Activated CD8-positive, alpha-beta memory T cell treated with anti-CD3 and anti-CD28 coated beads for 24 hours (primary cell): Measurements from ENCODE around the gene TRNAU1AP.
"Not testable (repeated sequence)": the region's sequence is repeated elsewhere in the genome, so short reads cannot be mapped to it uniquely, and the experiment has no call there.

Experiments used
- DNase-seq: peaks from one replicate; pipeline ENCODE4 v3.0.0-alpha.2; 2020

TRNAU1AP gene

DNA sequence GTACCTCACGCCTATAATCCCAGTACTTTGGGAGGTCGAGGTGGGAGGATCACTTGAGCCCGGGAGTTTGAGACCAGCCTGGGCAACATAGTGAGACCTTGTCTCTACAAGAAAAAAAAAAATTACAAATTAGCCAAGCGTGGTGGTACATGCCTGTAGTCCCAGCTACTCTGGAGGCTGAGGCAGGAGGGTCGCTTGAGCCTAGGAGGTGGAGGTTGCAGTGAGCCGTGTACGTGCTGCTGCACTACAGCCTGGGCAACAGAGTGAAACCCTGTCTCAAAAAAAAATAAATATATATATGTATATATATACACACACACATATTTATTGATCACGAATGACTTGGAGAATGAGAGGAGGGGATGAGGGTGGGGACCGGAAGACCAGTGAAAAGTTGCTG lies 30.3 kb upstream of the TRNAU1AP start:
- not testable (repeated sequence) for DNase-seq

DNA sequence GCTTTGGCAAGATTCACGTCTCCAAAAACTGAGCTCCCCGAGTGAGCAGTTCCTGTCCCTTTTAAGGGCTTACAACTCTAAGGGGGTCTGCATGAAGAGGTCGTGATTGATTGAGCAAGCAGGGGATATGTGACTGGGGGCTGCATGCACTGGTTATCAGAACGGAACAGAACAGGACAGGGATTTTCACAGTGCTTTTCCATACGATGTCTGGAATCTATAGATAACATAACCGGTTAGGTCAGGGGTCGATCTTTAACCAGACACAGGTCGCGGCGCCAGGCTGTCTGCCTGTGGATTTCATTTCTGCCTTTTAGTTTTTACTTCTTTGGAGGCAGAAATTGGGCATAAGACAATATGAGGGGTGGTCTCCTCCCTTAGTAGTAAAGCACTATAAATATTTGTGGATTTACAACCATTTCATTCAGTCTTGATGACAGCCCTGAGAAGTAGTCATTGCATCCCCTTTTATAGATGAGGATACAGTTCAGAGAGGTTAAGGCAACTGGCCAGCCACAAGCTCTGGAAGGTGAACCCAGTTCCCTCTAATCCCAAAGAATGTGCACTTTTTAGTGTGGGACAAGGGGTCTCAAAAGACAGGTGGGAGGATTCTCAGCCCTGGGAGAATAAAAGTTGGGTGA lies 27.8 kb upstream of the TRNAU1AP start:
- not testable (repeated sequence) for DNase-seq

DNA sequence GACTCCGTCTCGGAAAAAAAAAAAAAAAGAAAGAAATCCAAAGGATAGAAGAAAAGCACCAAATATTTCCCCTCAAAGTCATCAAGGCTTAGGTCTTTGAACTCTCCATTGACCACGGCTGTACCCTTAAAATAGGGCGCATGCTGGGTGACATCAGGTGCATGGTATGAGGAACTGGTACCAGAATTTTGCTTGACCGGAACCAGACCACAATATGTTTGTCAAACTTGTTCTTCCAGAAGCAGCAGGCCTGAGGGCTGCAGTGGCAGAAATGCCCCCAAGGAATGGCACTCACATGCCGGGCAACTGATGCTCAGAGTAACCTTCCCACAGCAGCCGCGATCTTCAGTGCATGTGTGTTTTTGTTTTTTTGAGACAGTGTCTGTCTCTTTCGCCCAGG lies 26.0 kb upstream of the TRNAU1AP start:
- no peak for DNase-seq

DNA sequence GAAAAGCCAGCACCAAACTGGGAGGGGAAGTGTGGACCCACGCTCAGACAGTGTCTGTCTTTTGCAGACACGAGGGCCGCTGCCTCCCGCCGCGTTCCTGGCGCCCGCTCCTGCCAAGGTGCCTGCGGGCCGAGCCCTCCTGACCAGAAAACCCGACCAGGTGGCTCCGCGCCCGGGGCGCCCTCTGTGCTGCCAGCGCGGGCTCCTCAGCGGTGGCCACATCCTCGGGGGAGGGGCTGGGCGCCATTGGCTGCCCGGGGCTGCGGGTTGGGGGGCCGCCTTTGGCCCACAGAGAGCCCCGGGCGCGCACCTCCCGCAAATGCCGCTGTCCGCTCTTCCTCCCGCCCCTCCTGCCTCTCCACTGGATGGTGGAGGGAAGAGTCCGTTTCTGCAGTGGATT lies 22.4 kb upstream of the TRNAU1AP start:
- no peak for DNase-seq

DNA sequence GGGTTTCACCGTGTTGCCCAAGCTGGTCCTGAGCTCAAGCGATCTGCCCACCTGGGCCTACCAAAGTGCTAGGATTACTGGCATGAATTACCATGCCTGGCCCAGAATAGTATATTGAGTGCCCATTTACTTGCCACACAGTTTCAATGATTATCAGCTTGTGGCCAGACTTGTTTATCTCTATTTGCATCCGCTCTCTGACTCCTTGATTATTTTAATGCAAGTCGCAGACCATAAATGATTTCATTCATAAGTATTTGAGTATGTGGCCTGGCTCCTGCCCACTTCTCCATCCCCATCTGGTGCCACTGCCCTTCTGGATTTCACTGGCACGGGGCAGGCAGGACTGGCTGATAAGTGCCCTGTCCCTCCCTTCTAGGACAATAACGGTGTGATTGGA lies 18.2 kb upstream of the TRNAU1AP start:
- no peak for DNase-seq

DNA sequence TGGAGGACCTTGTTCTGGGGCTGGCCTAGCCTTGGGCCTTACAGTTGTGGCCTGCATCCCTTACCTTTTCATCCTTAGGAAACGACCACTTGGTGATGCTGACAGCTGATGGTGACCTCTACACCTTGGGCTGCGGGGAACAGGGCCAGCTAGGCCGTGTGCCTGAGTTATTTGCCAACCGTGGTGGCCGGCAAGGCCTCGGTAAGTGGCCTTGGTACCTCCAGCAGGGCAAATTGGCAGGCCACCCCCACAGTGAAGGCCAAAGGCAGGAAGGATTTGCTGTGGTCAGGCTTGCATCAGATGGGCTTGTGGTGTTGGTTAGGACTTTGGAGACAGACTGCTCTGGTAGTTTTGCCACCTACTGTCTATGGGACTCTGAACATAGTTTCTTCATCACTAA lies 17.7 kb upstream of the TRNAU1AP start:
- no peak for DNase-seq

DNA sequence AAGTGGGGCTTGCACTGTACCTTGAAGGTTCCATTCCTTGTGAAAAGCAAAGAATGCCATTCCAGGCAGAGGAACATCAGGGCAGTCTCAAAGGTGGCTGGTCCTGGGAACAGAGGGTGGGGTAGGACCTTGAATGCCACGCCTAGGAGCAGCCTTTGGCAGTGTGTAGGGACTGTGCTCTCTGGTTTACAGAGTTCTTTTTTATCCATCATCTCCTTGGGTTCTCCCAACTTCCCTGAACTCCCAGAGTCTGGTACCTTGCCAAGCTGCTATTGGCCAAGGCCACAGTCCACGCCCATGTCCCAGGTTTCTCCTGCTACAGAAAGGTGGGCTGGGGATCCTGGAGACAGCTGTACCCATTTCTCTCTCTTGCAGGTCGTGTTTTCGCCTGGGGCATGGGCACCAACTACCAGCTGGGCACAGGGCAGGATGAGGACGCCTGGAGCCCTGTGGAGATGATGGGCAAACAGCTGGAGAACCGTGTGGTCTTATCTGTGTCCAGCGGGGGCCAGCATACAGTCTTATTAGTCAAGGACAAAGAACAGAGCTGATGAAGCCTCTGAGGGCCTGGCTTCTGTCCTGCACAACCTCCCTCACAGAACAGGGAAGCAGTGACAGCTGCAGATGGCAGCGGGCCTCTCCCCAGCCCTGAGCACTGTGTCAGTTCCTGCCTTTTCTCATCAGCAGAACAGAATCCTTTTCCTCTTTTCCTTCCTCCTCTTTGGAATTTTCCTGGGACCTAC lies 15.3 kb upstream of the TRNAU1AP start:
- no peak for DNase-seq

DNA sequence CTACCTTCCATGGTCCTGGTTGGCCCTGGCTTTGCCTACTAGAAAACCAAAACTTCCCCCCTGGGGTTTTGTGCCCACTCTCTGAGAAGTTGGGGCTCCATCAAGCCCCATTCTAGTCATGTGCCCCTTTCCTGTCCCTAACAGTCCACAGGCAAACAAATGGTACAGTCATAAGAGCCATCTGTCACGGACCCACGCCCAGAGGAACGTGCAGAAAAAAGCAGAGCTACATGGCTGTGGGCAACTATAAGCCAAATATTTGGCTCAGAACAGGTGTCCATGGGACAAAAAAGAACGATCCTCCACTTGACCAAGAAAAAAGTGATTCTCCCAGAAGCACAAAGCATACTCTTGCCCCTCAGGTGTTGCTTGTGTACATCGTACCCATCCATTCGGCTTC lies 14.6 kb upstream of the TRNAU1AP start:
- no peak for DNase-seq

DNA sequence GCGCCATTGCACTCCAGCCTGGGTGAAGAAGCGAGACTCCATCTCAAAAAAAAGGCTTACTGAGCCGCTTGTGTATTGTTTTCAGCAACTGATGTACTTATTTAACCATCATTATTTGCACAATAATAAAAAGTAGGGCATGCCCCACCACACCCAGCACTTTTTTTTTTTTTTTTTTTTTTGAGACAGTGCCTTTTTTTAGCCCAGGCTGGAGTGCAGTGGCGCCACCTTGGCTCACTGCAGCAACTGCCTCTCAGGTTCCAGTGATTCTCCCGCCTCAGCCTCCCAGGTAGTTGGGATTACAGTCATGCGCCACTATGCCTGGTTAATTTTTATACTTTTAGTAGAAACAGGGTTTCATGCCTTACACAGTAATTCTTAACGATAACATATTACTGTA lies 12.2 kb upstream of the TRNAU1AP start:
- DNase-seq, result no peak

DNA sequence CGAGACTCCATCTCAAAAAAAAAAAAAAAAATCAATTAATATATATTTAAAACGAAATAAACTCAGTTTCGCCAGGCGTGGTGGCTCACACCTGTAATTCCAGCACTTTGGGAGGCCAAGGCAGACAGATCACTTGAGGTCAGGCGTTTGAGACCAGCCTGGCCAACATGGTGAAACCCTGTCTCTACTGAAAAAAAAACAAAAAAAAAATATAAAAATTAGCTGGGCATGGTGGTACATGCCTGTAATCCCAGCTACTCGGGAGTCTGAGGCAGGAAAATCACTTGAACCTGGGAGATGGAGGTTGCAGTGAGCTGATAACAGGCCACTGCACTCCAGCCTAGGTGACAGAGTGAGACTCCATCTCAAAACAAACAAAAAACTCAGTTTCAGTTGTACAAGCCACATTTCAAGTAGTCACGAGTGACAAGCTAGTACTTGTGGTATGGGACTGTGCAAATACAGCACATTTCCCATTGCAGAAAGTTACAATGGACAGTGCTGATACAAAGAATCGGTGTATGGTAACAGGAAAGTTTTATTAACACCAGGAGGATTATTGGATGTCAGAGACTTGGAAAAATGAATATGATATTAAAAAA lies 11.4 kb upstream of the TRNAU1AP start:
- DNase-seq, result not testable (repeated sequence)

DNA sequence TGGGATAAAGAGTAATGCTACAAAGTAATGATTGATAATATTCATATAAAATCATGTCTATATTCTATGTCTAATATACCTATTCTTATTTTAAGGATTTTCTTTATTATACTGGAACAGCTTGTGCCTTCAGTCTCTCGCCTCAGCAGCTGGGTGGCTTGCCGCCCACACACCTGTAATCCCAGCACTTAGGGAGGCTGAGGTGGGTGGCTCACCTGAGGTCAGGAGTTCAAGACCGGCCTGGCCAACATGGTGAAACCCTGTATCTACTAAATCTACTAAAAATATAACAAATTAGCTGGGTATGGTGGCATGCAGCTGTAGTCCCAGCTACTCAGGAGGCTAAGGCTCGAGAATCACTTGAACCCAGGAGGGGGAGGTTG lies 7.6 kb upstream of the TRNAU1AP start:
- DNase-seq, result no peak

DNA sequence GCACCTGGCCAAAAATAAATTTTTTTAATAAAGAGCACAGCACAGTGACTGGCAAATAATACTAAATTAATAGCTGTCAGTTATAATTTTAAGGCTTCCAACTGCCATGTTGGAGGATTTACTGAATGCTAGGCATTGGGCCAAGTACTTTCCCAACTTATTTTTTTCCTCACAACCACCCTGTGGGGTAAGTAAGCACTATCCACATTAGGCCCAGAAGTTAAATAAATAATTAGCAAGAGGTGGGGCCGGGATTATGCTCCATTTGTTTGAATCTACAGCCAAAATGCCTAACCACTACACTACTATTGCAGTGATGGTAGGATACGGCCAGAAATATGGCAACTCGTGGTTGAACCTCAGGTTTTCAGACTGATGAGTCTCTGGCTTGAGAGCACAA lies 4.6 kb upstream of the TRNAU1AP start:
- DNase-seq, result no peak

DNA sequence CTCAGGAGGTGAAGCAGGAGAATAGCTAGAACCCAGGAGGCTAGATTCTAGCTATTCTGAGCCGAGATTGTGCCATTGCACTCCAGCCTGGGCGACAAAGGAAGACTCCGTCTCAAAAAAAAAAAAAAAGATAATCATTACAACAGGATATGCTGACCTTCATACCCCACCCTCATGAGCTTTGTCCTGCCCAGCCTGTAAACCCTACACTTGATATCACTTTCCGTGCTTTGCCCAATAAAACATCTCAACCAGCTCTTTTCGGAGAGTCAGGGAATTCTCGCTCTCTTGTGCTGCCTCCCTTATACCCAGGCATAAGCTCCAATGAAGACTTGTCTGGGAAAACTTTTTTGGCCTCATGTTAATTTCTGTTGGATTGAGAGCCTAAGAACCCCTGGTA lies 1.5 kb upstream of the TRNAU1AP start:
- DNase-seq, result no peak

DNA sequence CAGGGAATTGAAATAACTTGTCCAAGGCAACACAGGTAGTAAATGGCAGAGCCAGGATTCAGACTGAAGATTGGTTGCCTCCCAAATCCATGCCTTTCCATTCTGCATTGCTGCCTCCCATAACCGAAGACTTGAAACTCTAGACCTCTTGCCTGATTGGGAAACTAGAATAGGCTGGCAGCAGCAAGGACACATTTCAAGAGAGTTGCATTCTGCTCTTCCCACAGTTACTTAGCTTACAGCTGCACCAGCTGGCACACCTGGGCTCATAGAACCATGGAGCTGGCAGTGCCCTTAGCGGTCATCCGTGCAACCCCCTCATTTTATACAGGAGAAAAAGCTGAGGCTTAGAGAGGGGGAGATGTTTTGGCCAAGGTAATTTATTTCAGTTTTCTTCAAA lies 8.0 kb downstream of the TRNAU1AP start:
- DNase-seq, result no peak

DNA sequence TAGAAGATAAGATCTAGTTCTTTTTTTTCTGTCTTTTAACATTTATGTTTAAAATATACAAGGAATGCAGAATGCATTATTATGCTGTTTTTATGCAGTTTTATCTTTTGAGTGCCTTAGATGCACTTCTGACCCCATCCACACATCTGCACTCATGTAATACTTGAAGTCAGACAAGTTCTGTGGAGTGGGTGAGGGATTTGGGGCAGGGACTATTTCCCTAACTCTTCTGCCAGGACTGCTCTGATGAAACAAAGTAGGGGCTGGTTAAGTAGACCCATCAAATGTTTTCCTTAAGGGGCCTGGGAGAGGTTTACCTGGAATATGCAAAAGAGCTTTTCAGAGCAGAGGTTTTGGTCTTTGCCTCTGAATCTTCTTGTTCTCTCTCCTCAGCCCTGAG lies 11.4 kb downstream of the TRNAU1AP start:
- DNase-seq, result no peak

DNA sequence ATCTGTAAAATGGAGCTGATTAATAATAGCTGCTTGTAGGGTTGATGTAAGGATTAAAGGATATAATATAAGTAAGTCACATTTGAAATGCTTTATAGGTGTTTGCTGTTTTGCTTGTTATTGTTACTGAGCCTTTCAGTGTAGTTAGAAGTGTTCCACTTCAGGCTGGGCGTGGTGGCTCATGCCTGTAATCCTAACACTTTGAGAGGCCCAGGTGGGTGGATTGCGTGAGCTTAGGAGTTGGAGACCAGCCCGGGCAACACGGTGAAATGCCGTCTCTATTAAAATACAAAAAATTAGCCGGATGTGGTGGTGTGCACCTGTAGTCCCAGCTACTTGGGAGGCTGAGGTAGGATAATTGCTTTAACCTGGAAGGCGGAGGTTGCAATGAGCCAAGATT lies 12.2 kb downstream of the TRNAU1AP start:
- DNase-seq, result no peak

DNA sequence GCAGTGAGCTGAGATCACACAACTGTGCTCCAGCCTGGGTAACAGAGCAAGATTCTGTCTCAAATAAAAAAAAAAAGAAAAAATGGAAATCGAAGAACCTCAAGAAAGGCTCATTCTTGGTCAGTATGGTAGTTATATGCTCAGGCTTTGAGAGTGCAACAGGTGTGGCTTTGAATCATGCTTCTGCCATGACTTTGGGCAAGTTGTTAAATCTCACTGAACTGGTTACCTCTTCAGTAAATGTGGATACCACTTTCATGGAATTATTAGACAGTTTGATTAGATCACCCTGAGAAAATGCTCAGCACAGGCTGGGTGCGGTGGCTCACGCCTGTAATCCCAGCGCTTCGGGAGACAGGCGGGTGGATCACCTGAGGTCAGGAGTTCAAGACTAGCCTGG lies 12.8 kb downstream of the TRNAU1AP start:
- no peak for DNase-seq

DNA sequence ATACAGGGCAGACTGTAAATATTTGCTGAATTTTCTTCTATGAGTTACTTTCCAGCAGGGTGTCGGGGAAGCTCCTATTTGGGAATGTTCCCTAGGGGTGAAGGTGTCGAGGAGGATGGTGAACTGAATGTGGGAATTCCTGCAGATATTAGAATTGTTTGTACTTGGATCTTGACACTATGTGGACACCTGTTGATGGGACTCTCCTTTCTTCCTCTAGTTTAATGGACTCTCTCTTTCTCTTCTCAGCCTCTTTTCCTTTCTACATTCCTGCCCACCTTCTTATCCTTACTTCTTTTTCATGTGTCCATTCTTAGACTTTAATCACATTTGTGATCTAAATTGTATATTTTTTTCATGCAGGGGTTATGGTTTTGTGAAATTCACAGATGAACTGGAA lies 14.0 kb downstream of the TRNAU1AP start:
- no peak for DNase-seq

DNA sequence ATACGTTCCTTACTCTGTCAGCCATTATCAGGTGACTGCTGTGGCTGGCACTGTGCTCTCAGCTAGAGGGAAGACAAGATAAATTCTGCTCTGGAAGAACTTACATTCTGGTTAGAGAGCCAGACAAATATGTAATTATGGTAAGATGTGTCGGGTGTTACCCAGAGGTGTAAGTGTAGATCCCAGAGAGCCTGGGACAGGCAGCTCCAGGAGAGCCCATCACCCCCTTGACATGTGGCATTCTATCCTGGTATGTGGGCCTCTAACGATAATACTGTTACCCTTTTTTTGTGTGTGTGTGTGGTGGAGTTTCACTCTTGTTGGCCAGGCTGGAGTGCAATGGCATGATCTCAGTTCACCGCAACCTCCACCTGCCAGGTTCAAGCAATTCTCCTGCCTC lies 19.0 kb downstream of the TRNAU1AP start:
- DNase-seq, result no peak

DNA sequence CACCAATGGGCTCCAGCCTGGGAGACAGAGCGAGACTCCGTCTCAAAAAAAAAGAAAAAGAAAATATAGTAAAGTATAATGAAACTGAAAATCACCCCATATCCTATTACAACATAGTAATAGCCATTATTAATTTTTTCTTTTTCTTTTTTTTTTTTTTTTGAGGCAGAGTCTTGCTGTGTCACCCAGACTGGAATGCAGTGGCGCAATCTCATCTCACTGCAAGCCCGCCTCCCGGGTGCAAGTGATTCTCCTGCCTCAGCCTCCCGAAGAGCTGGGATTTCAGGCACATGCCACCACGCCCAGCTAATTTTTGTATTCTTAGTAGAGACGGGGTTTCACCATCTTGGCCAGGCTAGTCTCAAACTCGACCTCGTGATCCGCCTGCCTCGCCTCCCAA lies 20.0 kb downstream of the TRNAU1AP start:
- not testable (repeated sequence) for DNase-seq

DNA sequence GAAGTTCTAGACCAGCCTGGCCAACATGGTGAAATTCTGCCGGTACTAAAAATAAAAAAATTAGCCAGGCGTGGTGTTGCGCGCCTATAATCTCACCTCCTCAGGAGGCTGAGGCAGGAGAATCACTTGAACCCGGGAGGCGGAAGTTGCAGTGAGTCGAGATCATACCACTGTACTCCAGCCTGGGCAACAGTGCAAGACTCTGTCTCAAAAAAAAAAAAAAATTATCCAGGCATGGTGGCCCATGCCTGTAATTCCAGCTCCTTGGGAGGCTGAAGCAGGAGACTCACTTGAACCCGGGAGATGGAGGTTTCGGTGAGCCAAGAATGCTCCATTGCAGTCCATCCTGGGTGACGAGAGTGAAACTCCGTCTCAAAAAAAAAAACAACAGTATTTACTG lies 20.7 kb downstream of the TRNAU1AP start:
- DNase-seq, result no peak

DNA sequence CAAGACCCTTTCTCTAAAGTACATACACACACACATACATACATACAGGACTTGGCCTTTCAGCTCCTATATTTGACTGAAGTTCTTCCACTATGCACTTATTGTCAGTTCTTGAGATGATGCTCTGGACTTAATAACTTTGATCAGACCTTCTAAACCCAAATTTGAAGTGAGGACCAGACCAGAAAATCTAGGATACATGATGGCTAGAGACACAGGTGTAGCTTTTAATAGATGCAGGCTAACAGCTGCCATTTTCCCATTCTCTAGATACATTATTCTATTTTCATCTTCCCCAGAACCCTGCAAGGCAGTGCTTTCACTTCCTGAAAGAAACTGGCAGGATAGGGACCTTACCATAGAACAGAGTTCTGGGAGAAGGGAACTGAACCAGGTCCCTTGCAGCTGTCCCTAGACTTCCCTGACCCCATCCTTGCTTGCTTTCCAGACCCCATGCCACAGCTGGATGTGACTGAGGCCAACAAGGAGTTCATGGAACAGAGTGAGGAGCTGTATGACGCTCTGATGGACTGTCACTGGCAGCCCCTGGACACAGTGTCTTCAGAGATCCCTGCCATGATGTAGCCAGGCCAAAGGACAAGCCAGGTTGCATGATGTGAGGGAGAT lies 24.3 kb downstream of the TRNAU1AP start:
- DNase-seq, result peak; percentile 87

DNA sequence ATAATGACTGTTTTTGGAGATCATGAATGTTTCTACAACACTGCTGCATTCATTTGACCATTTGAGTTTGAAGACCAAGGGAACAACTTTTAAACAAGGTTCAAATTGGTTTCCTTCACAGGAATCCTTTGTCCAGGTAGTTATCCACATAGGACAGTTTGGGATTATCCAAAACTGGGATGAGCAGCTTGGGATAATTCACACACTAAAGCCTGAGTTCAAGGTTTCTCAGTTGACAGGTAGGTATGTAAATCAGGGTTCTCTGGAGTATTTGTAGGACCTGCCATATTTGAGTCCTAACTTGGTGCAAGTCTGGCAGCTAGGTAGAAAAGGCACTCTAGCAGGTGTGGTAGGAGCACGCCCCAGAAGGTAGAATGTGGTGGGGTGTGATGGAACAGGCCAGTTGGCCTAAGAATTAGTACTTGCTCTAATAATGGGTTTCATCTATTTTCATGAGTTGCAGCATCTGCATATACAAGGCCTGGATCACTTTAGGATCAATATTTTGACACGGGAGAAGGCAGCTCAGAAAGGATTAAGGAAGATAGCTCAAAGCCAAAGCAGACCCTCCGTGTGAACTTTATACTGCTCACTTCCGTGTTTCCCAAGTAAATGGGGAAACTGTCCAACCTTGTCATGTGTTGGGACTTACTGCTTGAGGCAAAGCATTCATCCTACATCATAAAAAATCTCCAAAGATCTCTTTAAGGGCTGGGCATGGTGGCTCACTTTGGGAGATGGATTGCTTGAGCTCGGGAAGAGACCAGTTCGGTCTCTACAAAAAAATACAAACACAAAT lies 25.1 kb downstream of the TRNAU1AP start:
- DNase-seq, result peak; percentile 74
